Measurements from ENCODE around the gene ROR2. TPM values are rescaled to one million over a fixed set of nuclear protein-coding genes. Genes with fewer than 3 reads are reported as not detected.

Gene ROR2
- polyA plus RNA-seq, 3 donors, result not detected

GRCh38 chr9:91530829-91531228 lies 419.2 kb downstream of the ROR2 start:
- no peaks in the 10 kb centered on the region for H3K36me3 ChIP-seq (replicated peaks in 1 of 2; ENCODE audit: control insufficient read depth in 1 of 2, insufficient read depth in 2 of 2, low read length in 2 of 2)
- H3K27ac Mint-ChIP-seq, result no peak overlapping the region
- no peaks in the 10 kb centered on the region for H4K20me1 ChIP-seq (ENCODE audit: insufficient read depth, low read length)
- H3K4me3 ChIP-seq (replicated peaks in 1 of 3; ENCODE audit: low read depth in 2 of 3, low read length in 3 of 3), result no peak overlapping the region
- no peak overlapping the region for H3K27ac ChIP-seq (ENCODE audit: low read depth in 1 of 2, low read length in 2 of 2)
- TF ChIP-seq, protein P1, sequence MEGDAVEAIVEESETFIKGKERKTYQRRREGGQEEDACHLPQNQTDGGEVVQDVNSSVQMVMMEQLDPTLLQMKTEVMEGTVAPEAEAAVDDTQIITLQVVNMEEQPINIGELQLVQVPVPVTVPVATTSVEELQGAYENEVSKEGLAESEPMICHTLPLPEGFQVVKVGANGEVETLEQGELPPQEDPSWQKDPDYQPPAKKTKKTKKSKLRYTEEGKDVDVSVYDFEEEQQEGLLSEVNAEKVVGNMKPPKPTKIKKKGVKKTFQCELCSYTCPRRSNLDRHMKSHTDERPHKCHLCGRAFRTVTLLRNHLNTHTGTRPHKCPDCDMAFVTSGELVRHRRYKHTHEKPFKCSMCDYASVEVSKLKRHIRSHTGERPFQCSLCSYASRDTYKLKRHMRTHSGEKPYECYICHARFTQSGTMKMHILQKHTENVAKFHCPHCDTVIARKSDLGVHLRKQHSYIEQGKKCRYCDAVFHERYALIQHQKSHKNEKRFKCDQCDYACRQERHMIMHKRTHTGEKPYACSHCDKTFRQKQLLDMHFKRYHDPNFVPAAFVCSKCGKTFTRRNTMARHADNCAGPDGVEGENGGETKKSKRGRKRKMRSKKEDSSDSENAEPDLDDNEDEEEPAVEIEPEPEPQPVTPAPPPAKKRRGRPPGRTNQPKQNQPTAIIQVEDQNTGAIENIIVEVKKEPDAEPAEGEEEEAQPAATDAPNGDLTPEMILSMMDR (IDR thresholded peaks at IDR 0.05), result no peak
- no CpG with 5 or more reads among the region's 2 CpGs for WGBS (ENCODE audit: insufficient coverage)
- peaks cover 7 to 15% (median 7%) of the 10 kb centered on the region in 3 donors for H3K27me3 Mint-ChIP-seq (ENCODE audit: low read depth in 3 of 3)
- H3K9me3 ChIP-seq (replicated peaks in 1 of 2; ENCODE audit: control insufficient read depth in 1 of 2, insufficient read depth in 1 of 2, low read length in 2 of 2), result no peaks in the 10 kb centered on the region
- no peak overlapping the region for H3K4me2 ChIP-seq (replicated peaks; ENCODE audit: extremely low read depth, low read length, poor library complexity, severe bottlenecking)
- H3K4me3 Mint-ChIP-seq, result no peak overlapping the region
- H3K4me1 Mint-ChIP-seq, result no peaks in the 10 kb centered on the region
- H2AFZ ChIP-seq (ENCODE audit: insufficient read depth, low read depth, low read length, poor library complexity, severe bottlenecking), result no peak overlapping the region
- H3K4me1 ChIP-seq (ENCODE audit: control insufficient read depth in 1 of 2, insufficient read depth in 2 of 2, low read length in 2 of 2), result no peaks in the 10 kb centered on the region
- no peak for DNase-seq
- no peaks in the 10 kb centered on the region for H3K36me3 Mint-ChIP-seq
- H3K9me3 Mint-ChIP-seq, result peaks cover 0 to 7% (median 0%) of the 10 kb centered on the region in 7 donors
- intact Hi-C loops (cut with micrococcal nuclease), result no loop called here
- H3K9ac ChIP-seq (ENCODE audit: insufficient read depth, low read length, poor library complexity, severe bottlenecking), result no peak overlapping the region
- no peaks in the 10 kb centered on the region for H3K27me3 ChIP-seq (ENCODE audit: control insufficient read depth in 2 of 2, insufficient read depth in 2 of 2, low read length in 2 of 2)
- no peaks in the 10 kb centered on the region for H3K79me2 ChIP-seq (ENCODE audit: insufficient read depth, low read length)

- Mint-ChIP-seq H3K36me3 (no peaks in the 10 kb centered on the region), H3K9me3 (peaks cover 2 to 23% (median 8%) of the 10 kb centered on the region in 7 donors), H3K27me3 (ENCODE audit: low read depth in 3 of 3) (peaks cover 8 to 16% (median 12%) of the 10 kb centered on the region in 3 donors), H3K4me1 (peaks cover 3% of the 10 kb centered on the region), H3K27ac (no peak overlapping the region), H3K4me3 (no peak overlapping the region)
- no peak for DNase-seq
- H4K20me1 ChIP-seq (ENCODE audit: insufficient read depth, low read length), result no peaks in the 10 kb centered on the region
- H3K79me2 ChIP-seq (ENCODE audit: insufficient read depth, low read length), result no peaks in the 10 kb centered on the region
- H3K36me3 ChIP-seq (replicated peaks in 1 of 2; ENCODE audit: control insufficient read depth in 1 of 2, insufficient read depth in 2 of 2, low read length in 2 of 2), result no peaks in the 10 kb centered on the region
- intact Hi-C loops (cut with micrococcal nuclease), result no loop called here
- H3K4me2 ChIP-seq (replicated peaks; ENCODE audit: extremely low read depth, low read length, poor library complexity, severe bottlenecking), result no peak overlapping the region
- no peak overlapping the region for H3K27ac ChIP-seq (ENCODE audit: low read depth in 1 of 2, low read length in 2 of 2)
- peaks cover under 1 to 2% of the 10 kb centered on the region in 2 donors for H3K4me1 ChIP-seq (ENCODE audit: control insufficient read depth in 1 of 2, insufficient read depth in 2 of 2, low read length in 2 of 2)
- no peak overlapping the region for H3K9ac ChIP-seq (ENCODE audit: insufficient read depth, low read length, poor library complexity, severe bottlenecking)
- TF ChIP-seq, protein P1 (IDR thresholded peaks at IDR 0.05), result no peak
- WGBS (ENCODE audit: insufficient coverage), result 45% methylated on average over 1 of the region's 1 CpG
- peaks cover 2 to 5% of the 10 kb centered on the region in 2 donors for H3K27me3 ChIP-seq (ENCODE audit: control insufficient read depth in 2 of 2, insufficient read depth in 2 of 2, low read length in 2 of 2)
- no peak overlapping the region for H3K4me3 ChIP-seq (replicated peaks in 1 of 3; ENCODE audit: low read depth in 2 of 3, low read length in 3 of 3)
- H2AFZ ChIP-seq (ENCODE audit: insufficient read depth, low read depth, low read length, poor library complexity, severe bottlenecking), result no peak overlapping the region
- H3K9me3 ChIP-seq (replicated peaks in 1 of 2; ENCODE audit: control insufficient read depth in 1 of 2, insufficient read depth in 1 of 2, low read length in 2 of 2), result peaks cover 0 to 2% of the 10 kb centered on the region in 2 donors
Measured at GRCh38 chr9:91522481-91522880, 427.5 kb downstream of the ROR2 start.
